Brain pericyte (primary cell): Measurements from ENCODE around the gene PCBP2.
"Not testable (repeated sequence)": the region's sequence is repeated elsewhere in the genome, so short reads cannot be mapped to it uniquely, and the experiment has no call there.

Source experiments
- DNase-seq: peaks from one replicate; pipeline ENCODE4 v3.0.0-alpha.2; 2012; ENCODE audit warnings: low read depth, low spot score

The PCBP2 gene

GRCh38 chr12:53451661-53452158 is at the start of gene PCBP2:
Gene PCBP2 (plus strand): TSS chr12:53452102. CDS start chr12:53454801, 2,699 bp downstream.
- DNase-seq, result peak; percentile 98

- DNase-seq, result not testable (repeated sequence)
Observed at GRCh38 chr12:53402351-53402750, 49.6 kb upstream of the PCBP2 start.

- no peak for DNase-seq
Observed at GRCh38 chr12:53402871-53403270, 49.0 kb upstream of the PCBP2 start.

GRCh38 chr12:53410951-53411350 is 41.0 kb upstream of the PCBP2 start:
- DNase-seq, result no peak

GRCh38 chr12:53413485-53414204 is 38.3 kb upstream of the PCBP2 start:
- no peak for DNase-seq

GRCh38 chr12:53414756-53415417 is 37.0 kb upstream of the PCBP2 start:
- DNase-seq, result no peak

- not testable (repeated sequence) for DNase-seq
Observed at GRCh38 chr12:53415752-53416389, 36.0 kb upstream of the PCBP2 start.

GRCh38 chr12:53417291-53417816 is 34.5 kb upstream of the PCBP2 start:
- DNase-seq, result not testable (repeated sequence)

GRCh38 chr12:53418221-53418620 is 33.7 kb upstream of the PCBP2 start:
- no peak for DNase-seq

GRCh38 chr12:53419756-53420155 is 32.1 kb upstream of the PCBP2 start:
- DNase-seq, result no peak

- not testable (repeated sequence) for DNase-seq
Observed at GRCh38 chr12:53422247-53422646, 29.7 kb upstream of the PCBP2 start.

- DNase-seq, result no peak
Observed at GRCh38 chr12:53423597-53423996, 28.3 kb upstream of the PCBP2 start, which contains the start of gene AMHR2. Gene AMHR2 (plus strand): TSS chr12:53423855. CDS start chr12:53423935, 80 bp downstream.

GRCh38 chr12:53424626-53425514 is 27.0 kb upstream of the PCBP2 start:
- no peak for DNase-seq

GRCh38 chr12:53425515-53426150 is 26.3 kb upstream of the PCBP2 start:
- DNase-seq, result no peak

GRCh38 chr12:53427905-53428594 is 23.9 kb upstream of the PCBP2 start:
- no peak for DNase-seq

- no peak for DNase-seq
Observed at GRCh38 chr12:53428741-53429140, 23.2 kb upstream of the PCBP2 start.

- no peak for DNase-seq
Observed at GRCh38 chr12:53430116-53430515, 21.8 kb upstream of the PCBP2 start.

GRCh38 chr12:53431187-53431586 is 20.7 kb upstream of the PCBP2 start:
- DNase-seq, result no peak

- not testable (repeated sequence) for DNase-seq
Observed at GRCh38 chr12:53435326-53435725, 16.6 kb upstream of the PCBP2 start.

GRCh38 chr12:53439582-53439981 is 12.3 kb upstream of the PCBP2 start:
- DNase-seq, result not testable (repeated sequence)
